OCI-LY7 (cell line): ENCODE data around the gene CMIP. TPM values are rescaled to one million over a fixed set of nuclear protein-coding genes. Genes with fewer than 3 reads are reported as not detected.
A peak's percentile ranks its signal among the peaks of the same experiment; 100 is the strongest.

ENCODE experiments used
- BruUV-seq: library from RNA; stranded (reverse); fragments of 400-500 nt; replicated peaks from 2 replicates; lab custom pipeline; 2021; lab: Mats Ljungman, UMichigan
- CTCF ChIA-PET: fragments of 300-600 bp; sonication (Branson Sonifier 250); formaldehyde crosslinking; loops from one replicate; lab custom pipeline; 2022; ENCODE audit warnings: antibody characterized with exemption; ENCODE audit not compliant: unreplicated experiment; lab: Charles Lee
- POLR2A ChIA-PET: fragments of 300-600 bp; sonication (Branson Sonifier 250); formaldehyde crosslinking; loops from one replicate; lab custom pipeline; 2022; ENCODE audit warnings: antibody characterized with exemption; lab: Charles Lee
- DNase-seq: peaks from one replicate; pipeline ENCODE4 v3.0.0-alpha.2; 2015; ENCODE audit warnings: low spot score
- H2AFZ ChIP-seq: fragments of 200-600 bp; sonication (generic), shearing (Covaris generic); 2 replicates; pipeline ENCODE4 v1.6.1; 2014; ENCODE audit warnings: mild to moderate bottlenecking, antibody characterized with exemption, low read length, moderate library complexity
- H3K27ac ChIP-seq: fragments of 200-600 bp; sonication (generic); 2 replicates; pipeline ENCODE4 v1.5.1; 2014; ENCODE audit warnings: mixed run types, low read depth, mild to moderate bottlenecking, moderate library complexity, low read length, inconsistent platforms; ENCODE audit not compliant: poor library complexity, severe bottlenecking
- H3K36me3 ChIP-seq: fragments of 200-600 bp; sonication (generic); 2 replicates; pipeline ENCODE4 v1.6.1; 2014; ENCODE audit warnings: mild to moderate bottlenecking, antibody characterized with exemption, low read length, moderate library complexity, mixed read lengths; ENCODE audit not compliant: insufficient read depth
- H3K4me1 ChIP-seq: fragments of 200-600 bp; sonication (generic); 2 replicates; pipeline ENCODE4 v1.5.1; 2014; ENCODE audit warnings: mild to moderate bottlenecking, low read length; ENCODE audit not compliant: insufficient read depth, poor library complexity, severe bottlenecking
- H3K4me2 ChIP-seq: fragments of 200-600 bp; sonication (generic); 2 replicates; pipeline ENCODE4 v1.6.1; 2014; ENCODE audit warnings: mild to moderate bottlenecking, low read length
- H3K4me3 ChIP-seq: fragments of 200-600 bp; sonication (generic); 2 replicates; pipeline ENCODE4 v1.5.1; 2014; ENCODE audit warnings: mild to moderate bottlenecking, low read depth, low read length; ENCODE audit not compliant: poor library complexity, severe bottlenecking
- H3K79me2 ChIP-seq: fragments of 200-600 bp; sonication (generic); 2 replicates; pipeline ENCODE4 v1.6.1; 2016; ENCODE audit warnings: low read depth, mild to moderate bottlenecking, low read length, moderate library complexity, mixed read lengths; ENCODE audit not compliant: insufficient read depth
- H3K9me2 ChIP-seq: fragments of 200-600 bp; sonication (generic); 2 replicates; pipeline ENCODE4 v1.6.1; 2016; ENCODE audit warnings: mild to moderate bottlenecking, low read length, mixed read lengths; ENCODE audit not compliant: insufficient read depth
- H3K9me3 ChIP-seq: fragments of 200-600 bp; sonication (generic); 2 replicates; pipeline ENCODE4 v1.6.1; 2014; ENCODE audit warnings: mild to moderate bottlenecking, mixed run types, low read length, mixed read lengths
- H4K20me1 ChIP-seq: fragments of 200-600 bp; sonication (generic); 2 replicates; pipeline ENCODE4 v1.6.1; 2014; ENCODE audit warnings: mild to moderate bottlenecking, antibody characterized with exemption, low read length, moderate library complexity, mixed read lengths; ENCODE audit not compliant: insufficient read depth
- CTCF ChIP-seq: fragments of 200-600 bp; sonication (generic); conservative IDR thresholded peaks from 2 replicates; pipeline ENCODE4 v1.5.1; 2014; ENCODE audit warnings: mild to moderate bottlenecking, antibody characterized with exemption, low read length, moderate library complexity, mixed read lengths
- EZH2phosphoT487 ChIP-seq: fragments of 200-600 bp; sonication (generic); IDR thresholded peaks from 2 replicates; pipeline ENCODE4 v1.6.1; 2018; ENCODE audit warnings: low read depth, borderline replicate concordance, mild to moderate bottlenecking, mixed run types, antibody characterized with exemption, low read length, moderate library complexity, mixed read lengths
- intact Hi-C: fragments of 100-400 bp; cut with micrococcal nuclease; formaldehyde crosslinking; loops from one replicate; pipeline ENCODE4 v1.10.0; 2022; ENCODE audit not compliant: unreplicated experiment
- total RNA-seq, 2 experiments: library from RNA; depleted of rRNA in 1 of 2; stranded (reverse); fragments of >200 nt in 1 of 2; shearing (Covaris generic) in 1 of 2; gene quantifications; 2 replicates each; pipeline ENCODE4 v1.2.3, GENCODE V29; 2014 to 2022

The CMIP gene
- total RNA-seq, 2 experiments from 2014 or later = 15.4 to 70.3 TPM

- no peaks in the 10 kb centered on the region for H3K9me2 ChIP-seq
- H3K36me3 ChIP-seq = no peaks in the 10 kb centered on the region
- H3K79me2 ChIP-seq = 0 out of 2 replicates have a peak, but pooled peaks cover 5% of the 10 kb centered on the region
- CTCF ChIA-PET = no interaction called here
- intact Hi-C loops = no loop called here
- no peak overlapping the region for H2AFZ ChIP-seq
- TF ChIP-seq EZH2phosphoT487 (no peak), CTCF (no peak)
- no peak overlapping the region for H3K4me2 ChIP-seq
- POLR2A ChIA-PET = no interaction called here
- H3K27ac ChIP-seq = no peak overlapping the region
- no peak for DNase-seq
- H4K20me1 ChIP-seq = peaks cover 4% of the 10 kb centered on the region; the same call in 1 of the 2 replicates
- H3K4me3 ChIP-seq = no peak overlapping the region
- no TSS peak for BruUV-seq
- no peaks in the 10 kb centered on the region for H3K9me3 ChIP-seq
- peaks cover 24% of the 10 kb centered on the region for H3K4me1 ChIP-seq
These were observed 66.8 kb downstream of the CMIP start for GRCh38 chr16:81511371-81511770.

- no peaks in the 10 kb centered on the region for H3K9me3 ChIP-seq
- 0 out of 2 replicates have a peak, but pooled peaks cover 5% of the 10 kb centered on the region for H3K79me2 ChIP-seq
- intact Hi-C loops = no loop called here
- H2AFZ ChIP-seq = no peak overlapping the region
- TF ChIP-seq CTCF (no peak), EZH2phosphoT487 (no peak)
- CTCF ChIA-PET = interaction anchor here (1.2 kb wide), 1 partner anchor 31 kb away, joined by 4 read pairs; no protein-coding TSS in a partner anchor
- POLR2A ChIA-PET = interaction anchor here (0.6 to 1.1 kb wide), 3 partner anchors 10 to 102 kb away, joined by 3 to 4 read pairs (median 3); no protein-coding TSS in a partner anchor
- H3K4me3 ChIP-seq = peak overlapping the region; percentile 33
- H3K4me1 ChIP-seq = peaks cover 28% of the 10 kb centered on the region
- peak overlapping the region; percentile 63 for H3K4me2 ChIP-seq
- H3K27ac ChIP-seq = no peak overlapping the region
- no peak for DNase-seq
- H3K36me3 ChIP-seq = peaks cover 11% of the 10 kb centered on the region
- no TSS peak for BruUV-seq
- no peaks in the 10 kb centered on the region for H3K9me2 ChIP-seq
- no peaks in the 10 kb centered on the region for H4K20me1 ChIP-seq
These were observed 68.8 kb downstream of the CMIP start for GRCh38 chr16:81513204-81514040.
